CD4-positive, alpha-beta T cell treated with Interleukin-15 for 1 hour (primary cell): ENCODE measurements around the gene RELL2.
A peak's percentile ranks its signal among the peaks of the same experiment; 100 is the strongest.

Source experiments
- DNase-seq: peaks from one replicate; pipeline ENCODE4 v3.0.0-alpha.2; 2020

Gene RELL2

GRCh38 chr5:141681295-141681694 is 44.5 kb downstream of the RELL2 start:
- DNase-seq: no peak

DNA sequence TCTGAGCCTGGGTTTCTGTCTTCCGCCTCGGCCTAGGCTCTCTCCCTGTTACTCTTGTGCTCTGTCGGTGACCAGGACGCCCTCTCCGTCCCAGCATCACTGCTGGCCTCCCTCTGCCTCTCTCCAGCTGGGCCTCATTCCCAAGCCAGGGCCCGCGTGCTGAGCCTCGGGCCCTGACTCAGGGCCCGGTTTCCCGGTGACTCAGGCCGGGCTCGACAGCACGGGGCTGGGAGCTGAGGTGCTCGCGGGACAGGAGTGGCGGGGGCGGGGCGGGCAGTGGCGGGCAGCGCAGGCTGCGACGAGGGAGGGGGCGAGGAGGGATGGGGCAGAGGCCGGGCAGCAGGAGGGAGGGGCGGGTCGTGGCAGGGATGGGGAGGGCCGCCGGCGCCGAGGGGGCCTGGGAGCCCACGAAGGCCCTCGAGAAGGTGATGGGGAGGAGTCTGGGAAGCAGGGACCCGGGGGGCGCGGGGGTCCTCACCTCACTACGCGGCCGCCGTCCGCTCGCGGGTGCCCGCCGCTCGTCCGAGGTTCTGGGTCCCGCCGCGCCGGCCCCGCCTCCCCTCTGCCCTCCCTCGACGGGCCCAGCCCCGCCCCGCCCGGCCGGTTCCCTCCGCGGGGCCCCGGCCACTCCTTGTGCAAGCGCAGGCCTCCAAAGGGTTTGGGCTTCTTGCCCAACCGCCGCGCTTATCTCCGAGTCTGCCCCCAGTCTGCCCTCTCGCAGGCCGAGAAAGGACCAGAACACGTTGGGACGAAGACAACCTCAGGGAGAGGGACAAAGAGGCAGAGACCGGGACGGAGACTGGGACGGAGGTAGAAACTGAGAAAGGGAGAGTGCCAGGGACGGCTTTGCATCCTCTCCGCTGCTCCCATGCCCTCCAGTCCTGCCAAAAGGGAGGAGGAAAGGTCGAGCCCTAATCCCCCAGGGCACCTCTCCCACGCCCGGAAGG is 45.2 kb downstream of the RELL2 start, which contains the start of gene ARAP3:
TSS of gene ARAP3 (minus strand) at position 536 of the 947 bp plus-strand sequence. CDS start 1,744 bp downstream, outside the sequence.
- DNase-seq: peak; percentile 64

DNA sequence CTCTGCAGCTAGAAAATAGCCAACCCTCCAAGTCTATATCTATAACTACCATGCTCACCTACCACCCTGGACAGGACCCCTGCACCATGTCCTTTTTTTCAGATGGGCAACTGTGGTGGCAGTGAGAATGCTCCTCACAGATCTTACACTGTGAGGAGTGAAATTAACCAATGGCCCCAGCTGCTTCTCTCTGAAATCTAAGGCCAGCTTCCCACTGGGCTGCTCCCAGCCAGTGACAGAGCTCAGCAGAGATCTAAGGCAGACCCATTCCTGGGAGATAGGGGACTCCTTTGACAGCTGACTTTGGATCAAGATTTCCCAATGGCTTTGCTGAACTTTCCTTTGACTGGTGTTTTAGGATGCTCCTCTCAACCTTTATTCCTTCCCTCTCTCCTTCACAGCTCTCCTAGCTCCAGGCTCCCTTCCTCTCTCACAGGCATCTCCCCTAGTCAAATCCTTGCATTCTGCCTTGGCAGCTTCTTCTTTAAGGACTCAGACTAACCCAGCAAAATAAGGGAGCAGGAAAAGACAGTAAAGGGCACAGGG is 46.9 kb downstream of the RELL2 start:
- no peak for DNase-seq

GRCh38 chr5:141685591-141685990 is 48.8 kb downstream of the RELL2 start:
- DNase-seq: no peak

DNA sequence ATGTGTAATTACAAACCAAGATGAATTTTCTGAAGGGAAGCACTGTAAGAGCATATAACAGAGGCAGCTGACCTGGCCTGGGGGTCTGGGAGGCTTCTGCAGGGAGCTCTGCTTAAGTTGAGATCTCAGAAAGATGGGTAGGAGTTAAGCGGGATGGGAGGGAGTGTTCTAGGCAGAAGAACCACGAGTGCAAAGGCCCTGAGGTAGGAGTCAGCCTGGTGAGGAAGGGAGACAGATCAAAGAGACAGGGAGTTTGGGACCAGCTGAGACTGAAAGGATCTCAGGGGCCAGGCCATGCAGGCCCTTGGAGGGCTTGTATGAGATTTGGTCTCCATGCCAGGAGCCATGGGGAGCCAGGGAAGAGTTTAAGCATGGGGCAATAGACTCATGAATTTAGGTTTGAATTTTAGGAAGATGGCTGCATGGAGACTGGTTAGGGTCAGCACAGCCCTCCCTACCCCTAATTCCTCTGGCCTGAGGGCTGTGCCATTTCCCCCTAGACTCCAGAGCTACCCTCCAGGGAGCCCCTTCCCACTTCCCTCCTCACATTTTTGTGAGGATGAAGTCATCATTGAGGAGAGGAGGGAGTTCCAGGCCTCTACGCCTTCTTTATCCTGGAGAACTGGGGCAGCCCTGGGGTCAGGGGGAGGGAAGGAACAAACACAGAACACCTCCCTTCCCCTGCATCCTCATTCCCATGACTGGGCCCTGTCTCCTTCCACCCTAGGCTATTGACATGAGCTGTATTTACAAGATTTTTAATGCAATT is 50.0 kb downstream of the RELL2 start:
- no peak for DNase-seq
